Measurements from ENCODE around the gene SUSD1. TPM values are rescaled to one million over a fixed set of nuclear protein-coding genes. Genes with fewer than 3 reads are reported as not detected.

SUSD1 gene
- total RNA-seq, 4 donors from 2014 or later = 2.6 to 6.2 (median 3.4) TPM

DNA sequence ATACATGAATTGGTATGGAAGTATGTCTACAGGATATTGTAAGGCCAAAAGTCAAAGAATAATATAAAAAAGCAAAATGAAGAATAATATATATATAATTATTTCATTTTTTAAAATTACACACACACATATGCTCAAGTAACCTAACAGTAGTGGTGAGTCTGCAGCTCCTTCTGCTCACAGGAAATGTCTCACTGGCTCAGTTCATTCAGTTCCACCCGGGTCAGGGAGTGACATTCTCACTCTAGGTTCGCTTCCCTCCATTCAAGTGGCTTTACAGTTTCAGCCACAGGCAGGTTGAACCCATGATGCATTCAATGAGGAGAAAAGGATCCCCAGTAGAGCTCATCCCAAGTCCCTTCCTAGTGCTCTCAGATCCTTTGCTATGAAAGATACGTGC is 90.8 kb downstream of the SUSD1 start:
- WGBS, 2 donors = 44 to 80% methylated on average over 3 of the region's 3 CpGs
- H3K4me3 ChIP-seq (ENCODE audit: low read depth, poor library complexity, severe bottlenecking) = no peak overlapping the region
- no peak for DNase-seq (ENCODE audit: low spot score in 2 of 2)
- intact Hi-C loops (cut with DNase I; ENCODE audit: low total_unique reads) = no loop called here
- no peak for TF ChIP-seq POLR2A (IDR thresholded peaks at IDR 0.05)

DNA sequence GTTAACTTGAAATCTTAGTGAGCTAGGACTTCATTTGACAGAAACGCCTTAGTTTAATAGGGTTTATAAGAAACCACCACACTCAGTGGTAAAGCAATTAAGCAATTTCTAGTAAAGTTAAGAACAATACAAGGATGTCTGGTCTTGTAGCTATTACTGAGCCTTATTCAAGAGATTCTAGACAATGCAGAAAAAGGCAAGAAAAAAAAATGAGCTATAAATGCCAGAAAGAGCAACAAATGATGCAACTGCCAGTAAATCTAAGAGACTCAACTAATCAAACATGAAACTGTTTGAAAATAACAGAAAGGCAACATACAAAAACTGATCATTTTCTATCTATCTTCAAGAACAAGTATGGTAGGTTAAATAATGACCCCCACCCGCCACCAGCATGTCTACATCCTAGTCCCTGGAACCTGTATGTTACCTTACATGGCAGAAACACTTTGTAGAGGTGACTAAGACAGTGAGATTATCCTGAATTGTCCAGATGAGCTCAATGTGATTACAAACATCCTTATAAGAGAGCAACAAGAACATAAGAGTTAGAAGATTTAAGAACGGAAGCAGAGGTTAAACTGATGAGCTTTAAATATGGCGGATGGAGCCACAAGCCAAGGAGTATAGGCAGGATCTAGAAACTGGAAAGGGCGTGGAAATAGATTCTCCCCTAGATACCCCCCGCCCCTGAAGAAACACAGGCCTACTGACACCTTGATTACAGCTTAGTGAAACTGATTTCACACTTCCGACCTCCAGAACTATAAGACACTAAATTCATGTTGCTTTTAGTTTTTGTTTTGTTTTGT is 93.0 kb downstream of the SUSD1 start:
- no peak for DNase-seq (ENCODE audit: low spot score in 2 of 2)
- WGBS, 2 donors = 67 to 86% methylated on average over 6 to 7 of the region's 7 CpGs
- TF ChIP-seq, protein P1, sequence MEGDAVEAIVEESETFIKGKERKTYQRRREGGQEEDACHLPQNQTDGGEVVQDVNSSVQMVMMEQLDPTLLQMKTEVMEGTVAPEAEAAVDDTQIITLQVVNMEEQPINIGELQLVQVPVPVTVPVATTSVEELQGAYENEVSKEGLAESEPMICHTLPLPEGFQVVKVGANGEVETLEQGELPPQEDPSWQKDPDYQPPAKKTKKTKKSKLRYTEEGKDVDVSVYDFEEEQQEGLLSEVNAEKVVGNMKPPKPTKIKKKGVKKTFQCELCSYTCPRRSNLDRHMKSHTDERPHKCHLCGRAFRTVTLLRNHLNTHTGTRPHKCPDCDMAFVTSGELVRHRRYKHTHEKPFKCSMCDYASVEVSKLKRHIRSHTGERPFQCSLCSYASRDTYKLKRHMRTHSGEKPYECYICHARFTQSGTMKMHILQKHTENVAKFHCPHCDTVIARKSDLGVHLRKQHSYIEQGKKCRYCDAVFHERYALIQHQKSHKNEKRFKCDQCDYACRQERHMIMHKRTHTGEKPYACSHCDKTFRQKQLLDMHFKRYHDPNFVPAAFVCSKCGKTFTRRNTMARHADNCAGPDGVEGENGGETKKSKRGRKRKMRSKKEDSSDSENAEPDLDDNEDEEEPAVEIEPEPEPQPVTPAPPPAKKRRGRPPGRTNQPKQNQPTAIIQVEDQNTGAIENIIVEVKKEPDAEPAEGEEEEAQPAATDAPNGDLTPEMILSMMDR (IDR thresholded peaks at IDR 0.05) = no peak
- no peak for TF ChIP-seq POLR2A (IDR thresholded peaks at IDR 0.05)
- intact Hi-C loops (cut with DNase I; ENCODE audit: low total_unique reads) = no loop called here
- H3K4me3 ChIP-seq (ENCODE audit: low read depth, poor library complexity, severe bottlenecking) = no peak overlapping the region

DNA sequence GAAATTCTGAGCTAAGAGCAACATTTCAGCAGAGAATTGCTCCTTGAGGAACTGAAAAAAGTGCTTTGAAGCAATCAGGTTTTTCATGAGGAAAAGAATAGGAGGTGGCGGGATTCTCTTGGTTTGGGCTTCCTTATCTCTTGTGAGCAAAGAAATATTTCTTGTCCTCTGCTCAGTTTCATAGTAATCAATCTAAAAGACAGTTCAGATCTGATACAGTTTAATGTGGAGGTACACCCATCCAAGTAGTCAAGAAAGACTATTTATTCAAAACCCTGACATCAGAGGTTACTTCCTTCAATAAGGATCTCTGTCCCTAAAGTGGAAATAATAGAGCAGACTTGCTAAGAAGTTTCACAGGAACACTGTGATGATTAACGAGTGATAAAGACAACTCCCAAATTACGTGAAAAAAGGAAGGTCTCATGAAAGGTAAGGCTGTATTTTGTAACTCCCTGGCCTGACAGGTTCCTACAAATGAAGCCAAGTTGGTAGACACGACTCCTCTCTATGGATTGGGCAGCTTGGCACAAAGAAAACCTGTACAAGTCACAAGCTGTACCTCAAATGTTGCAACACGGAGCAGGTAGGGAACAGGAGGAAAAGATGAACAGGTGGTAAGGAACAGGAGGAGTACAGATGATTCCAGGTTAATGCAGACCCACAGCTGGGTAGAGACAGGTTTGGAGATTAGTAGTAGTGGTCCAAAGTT is 94.1 kb downstream of the SUSD1 start:
- intact Hi-C loops (cut with DNase I; ENCODE audit: low total_unique reads) = no loop called here
- no peak for TF ChIP-seq POLR2A (IDR thresholded peaks at IDR 0.05)
- no peak for DNase-seq (ENCODE audit: low spot score in 2 of 2)
- no peak overlapping the region for H3K4me3 ChIP-seq (ENCODE audit: low read depth, poor library complexity, severe bottlenecking)
- WGBS, 2 donors = 60 to 64% methylated on average over 5 of the region's 5 CpGs

DNA sequence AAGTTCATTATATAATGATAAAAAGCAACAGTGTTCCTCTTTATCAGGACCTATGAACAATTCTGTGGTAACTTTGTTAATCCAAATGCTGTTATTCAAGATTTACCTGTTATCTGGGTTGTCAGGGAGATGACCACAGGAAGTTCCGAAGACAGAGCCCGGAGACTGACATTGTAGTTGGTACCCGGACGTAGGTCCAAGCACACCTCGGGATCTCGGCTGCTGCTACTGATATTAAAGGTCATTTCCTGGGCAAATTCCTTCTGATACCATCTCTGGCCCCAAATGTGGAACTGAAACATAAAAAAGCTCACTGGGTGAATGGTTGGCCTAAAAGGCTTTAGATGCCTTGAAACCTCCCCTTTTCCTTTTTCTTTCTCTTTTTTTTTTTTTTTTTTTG is 96.7 kb downstream of the SUSD1 start:
- TF ChIP-seq POLR2A (IDR thresholded peaks at IDR 0.05) = no peak
- TF ChIP-seq, protein P1 (IDR thresholded peaks at IDR 0.05) = no peak
- intact Hi-C loops (cut with DNase I; ENCODE audit: low total_unique reads) = loop anchor here (5.0 kb wide), 1 partner anchor 316 kb away; no protein-coding TSS in a partner anchor
- H3K4me3 ChIP-seq (ENCODE audit: low read depth, poor library complexity, severe bottlenecking) = no peak overlapping the region
- no peak for DNase-seq (ENCODE audit: low spot score in 2 of 2)
- 77 to 87% methylated on average over 6 of the region's 6 CpGs for WGBS, 2 donors

DNA sequence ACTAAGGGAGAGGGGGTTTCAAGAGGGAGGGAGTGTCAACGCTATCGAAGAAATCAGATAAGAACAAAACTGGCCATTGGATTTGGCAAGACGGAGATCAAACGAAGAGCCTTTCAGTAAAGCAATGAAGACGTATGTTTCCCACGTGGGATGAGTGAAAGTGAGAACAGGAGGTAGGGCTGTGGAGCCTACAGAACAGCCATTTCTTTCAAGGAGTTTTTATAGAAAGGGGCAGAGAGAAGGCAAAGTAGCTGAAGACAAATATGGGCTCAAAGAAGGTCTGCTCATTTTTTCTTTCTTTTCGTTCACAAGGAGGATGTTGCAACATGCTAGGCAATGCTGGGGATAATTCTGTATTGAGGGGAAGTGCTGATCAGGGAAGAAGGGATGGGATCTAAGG is 98.3 kb downstream of the SUSD1 start:
- intact Hi-C loops (cut with DNase I; ENCODE audit: low total_unique reads) = loop anchor here (5.0 kb wide), 1 partner anchor 315 kb away; no protein-coding TSS in a partner anchor
- whole genome bisulfite sequencing, 2 donors = 82 to 87% methylated on average over 7 of the region's 7 CpGs
- no peak overlapping the region for H3K4me3 ChIP-seq (ENCODE audit: low read depth, poor library complexity, severe bottlenecking)
- TF ChIP-seq POLR2A (IDR thresholded peaks at IDR 0.05) = no peak
- TF ChIP-seq, protein P1 (IDR thresholded peaks at IDR 0.05) = no peak
- no peak for DNase-seq (ENCODE audit: low spot score in 2 of 2)

DNA sequence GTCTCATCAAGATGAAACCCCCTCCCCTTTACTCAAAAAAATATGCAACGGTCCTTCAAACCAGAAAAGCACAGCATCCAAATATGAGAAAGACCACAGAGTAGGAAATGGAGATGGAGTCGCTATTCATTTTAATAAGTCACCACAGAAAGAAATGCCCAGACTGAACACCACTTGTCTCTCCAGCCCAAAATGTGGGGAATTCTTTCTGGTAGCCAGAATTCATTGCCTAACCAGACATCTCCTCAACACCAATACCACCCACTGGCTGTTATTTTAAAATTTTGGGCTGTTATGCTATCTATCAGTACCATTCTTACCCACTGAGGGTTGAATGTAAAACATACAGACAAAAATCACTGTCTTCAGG is 100.1 kb downstream of the SUSD1 start:
- no peak overlapping the region for H3K4me3 ChIP-seq (ENCODE audit: low read depth, poor library complexity, severe bottlenecking)
- intact Hi-C loops (cut with DNase I; ENCODE audit: low total_unique reads) = loop anchor here (5.0 kb wide), 1 partner anchor 313 kb away; no protein-coding TSS in a partner anchor
- TF ChIP-seq, protein P1 (IDR thresholded peaks at IDR 0.05) = no peak
- DNase-seq (ENCODE audit: low spot score in 2 of 2) = no peak
- WGBS, 2 donors = 25 to 26% methylated on average over 2 of the region's 2 CpGs

Measured in lower leg skin (tissue), 4 donors.